Inferior parietal cortex (tissue), 1 donor: ENCODE results near the gene STX11.

ENCODE experiments used
- DNase-seq: peaks from one replicate; pipeline ENCODE4 v3.0.0-alpha.2; 2016; ENCODE audit errors: extremely low spot score

STX11 gene

DNA sequence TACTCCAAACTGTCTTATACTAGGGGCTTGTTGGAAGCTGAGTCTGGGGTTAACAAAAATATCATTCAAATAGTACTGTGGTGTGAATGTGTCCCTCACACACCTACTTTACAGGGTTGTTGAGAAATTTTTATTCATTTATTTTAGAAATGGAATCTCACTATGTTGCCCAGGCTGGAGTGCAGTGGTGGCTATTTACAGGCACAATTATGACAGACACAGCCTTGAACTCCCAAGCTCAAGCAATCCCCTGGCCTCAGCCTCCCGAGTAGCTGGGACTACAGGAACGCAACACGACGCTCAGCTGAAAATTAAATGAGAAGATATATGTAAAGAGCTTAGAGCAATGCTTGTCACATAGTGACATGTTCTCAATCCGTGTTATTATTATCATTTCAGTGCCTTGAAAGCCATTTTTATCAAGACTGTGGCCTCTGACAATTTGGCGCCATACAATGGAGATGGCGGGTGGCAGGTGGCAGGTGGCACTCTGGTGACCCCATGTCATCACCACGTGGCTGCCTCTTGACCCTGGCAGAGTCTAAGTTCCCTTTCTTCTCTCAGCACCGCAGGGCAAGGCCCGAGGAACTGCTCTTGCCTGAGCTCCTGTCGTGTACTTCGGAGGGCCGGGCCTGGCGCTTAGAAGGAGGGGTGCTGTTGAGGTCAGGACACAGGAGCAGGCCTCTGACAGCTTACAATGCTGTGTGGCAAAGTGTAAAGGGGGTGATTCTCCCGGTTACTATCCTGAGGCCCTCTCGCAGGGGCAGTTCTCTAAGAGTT, 64.5 kb downstream of the STX11 start:
- no peak for DNase-seq

- DNase-seq = peak; percentile 32
These were observed 65.2 kb downstream of the STX11 start for GRCh38 chr6:144215402-144215931.

- DNase-seq = peak; percentile 96
These were observed 65.8 kb downstream of the STX11 start for GRCh38 chr6:144215932-144216667.

DNA sequence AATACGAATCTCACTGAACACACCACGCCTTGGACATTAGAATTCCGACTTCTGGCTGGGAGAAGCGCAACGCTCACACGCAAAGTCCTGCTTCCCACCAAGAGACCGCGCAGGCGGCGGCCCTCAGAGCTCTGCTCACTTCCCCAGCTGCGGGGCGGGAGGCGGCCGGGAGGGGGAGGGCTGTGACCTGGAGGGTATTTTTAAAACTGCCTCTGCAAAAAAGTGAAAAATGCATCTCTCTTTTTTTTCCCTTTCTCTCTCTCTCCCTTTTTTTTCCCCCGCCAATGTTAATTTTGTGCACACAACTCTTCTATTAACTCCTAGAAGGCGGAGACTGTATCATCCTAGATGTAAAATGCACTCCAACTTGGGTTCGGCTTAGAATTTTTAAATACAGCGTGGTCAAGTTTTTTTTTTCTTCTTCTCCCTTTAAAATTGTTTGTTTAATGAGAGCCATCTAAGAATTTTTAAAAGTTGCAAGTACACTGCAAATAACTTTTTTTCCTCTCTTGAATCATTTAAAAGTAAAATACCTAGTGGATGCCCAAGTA, 66.4 kb downstream of the STX11 start:
- no peak for DNase-seq

DNA sequence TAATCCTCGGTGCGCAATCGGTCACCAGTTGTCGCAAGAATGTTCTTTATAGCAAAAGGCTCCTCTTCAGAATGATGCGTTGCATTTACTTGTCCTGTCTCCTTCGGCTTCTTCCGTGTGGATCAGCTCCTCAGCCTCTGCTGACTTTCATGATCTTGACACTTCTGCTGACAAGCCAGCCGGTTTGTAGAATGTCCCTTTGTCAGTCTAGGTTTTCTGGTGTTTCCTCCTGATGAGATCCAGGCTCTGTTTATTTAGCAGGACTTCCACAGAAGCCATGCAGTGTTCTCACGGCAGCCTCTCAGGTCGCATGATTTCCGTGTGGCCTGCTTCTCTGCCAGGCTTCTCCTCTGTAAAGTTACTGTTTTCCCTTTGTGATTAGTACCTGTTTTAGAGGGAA, 66.9 kb downstream of the STX11 start:
- peak; percentile 26 for DNase-seq

GRCh38 chr6:144217797-144218196, 67.5 kb downstream of the STX11 start:
- no peak for DNase-seq

DNA sequence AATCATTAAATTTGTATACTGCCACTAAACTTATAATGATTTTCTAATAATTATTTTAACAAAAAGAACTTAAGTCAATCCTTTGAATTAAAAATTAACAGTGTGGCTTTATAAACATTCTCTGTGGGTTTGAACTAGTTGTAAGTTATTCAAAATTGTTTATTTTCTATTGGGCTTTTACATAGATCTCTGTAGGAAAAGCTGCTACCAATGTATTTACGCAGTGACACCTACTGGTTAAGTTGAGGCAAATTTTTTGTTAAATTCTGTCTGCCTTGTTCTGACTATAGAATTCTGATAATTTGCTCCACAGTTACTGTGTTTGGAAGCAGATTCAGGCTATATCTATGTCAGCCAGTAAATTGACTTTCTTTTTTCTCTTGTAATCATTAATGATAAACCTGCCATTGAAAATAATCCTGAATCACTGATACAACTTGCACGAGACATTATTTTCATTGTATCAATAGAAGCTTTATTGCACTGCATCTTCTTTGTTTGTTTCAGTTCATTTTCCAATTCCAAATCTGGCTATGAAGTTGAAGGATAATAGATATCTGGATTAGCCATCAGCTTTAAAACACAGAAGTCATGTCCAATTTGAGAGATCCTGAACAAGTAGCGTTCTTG, 68.9 kb downstream of the STX11 start:
- peak; percentile 63 for DNase-seq

GRCh38 chr6:144220031-144220790, 69.9 kb downstream of the STX11 start:
- no peak for DNase-seq

DNA sequence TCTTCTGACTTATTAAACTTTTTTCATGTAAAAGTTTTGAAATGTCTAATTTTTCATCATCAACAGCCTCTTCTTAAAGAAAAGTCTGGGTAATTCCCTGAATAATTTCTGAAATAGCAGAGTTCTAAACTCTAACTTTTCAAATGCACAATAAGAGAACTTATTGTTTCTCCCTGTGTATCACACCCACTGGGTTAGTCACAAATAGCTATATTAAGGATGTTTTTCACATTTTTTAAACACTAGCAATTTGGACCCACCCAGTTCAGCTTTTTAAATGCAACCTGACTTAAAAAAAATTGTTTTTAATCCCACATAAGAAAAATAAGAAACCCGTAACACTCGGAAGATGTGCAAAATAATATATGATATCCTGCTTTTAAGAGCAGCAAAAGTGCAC, 73.4 kb downstream of the STX11 start:
- no peak for DNase-seq

DNA sequence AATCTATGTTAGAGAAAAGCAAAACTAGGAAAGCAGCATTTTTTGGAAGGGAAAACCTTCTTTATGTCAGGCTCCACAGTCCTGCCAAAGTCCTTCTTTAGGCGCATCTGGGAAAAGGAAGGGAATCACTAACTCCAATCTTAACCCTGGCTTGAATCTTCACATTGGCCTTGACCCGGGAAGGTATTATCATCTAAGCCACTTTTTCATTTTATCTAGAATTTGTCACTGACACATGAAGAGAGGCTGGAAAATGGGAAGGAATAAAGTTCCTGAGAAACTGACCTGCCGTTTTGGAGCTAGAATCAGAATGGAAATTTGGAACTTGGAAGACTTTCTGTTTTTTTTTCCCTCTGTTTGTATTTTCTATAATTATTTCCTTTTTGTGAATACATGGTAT, 81.4 kb downstream of the STX11 start:
- no peak for DNase-seq

DNA sequence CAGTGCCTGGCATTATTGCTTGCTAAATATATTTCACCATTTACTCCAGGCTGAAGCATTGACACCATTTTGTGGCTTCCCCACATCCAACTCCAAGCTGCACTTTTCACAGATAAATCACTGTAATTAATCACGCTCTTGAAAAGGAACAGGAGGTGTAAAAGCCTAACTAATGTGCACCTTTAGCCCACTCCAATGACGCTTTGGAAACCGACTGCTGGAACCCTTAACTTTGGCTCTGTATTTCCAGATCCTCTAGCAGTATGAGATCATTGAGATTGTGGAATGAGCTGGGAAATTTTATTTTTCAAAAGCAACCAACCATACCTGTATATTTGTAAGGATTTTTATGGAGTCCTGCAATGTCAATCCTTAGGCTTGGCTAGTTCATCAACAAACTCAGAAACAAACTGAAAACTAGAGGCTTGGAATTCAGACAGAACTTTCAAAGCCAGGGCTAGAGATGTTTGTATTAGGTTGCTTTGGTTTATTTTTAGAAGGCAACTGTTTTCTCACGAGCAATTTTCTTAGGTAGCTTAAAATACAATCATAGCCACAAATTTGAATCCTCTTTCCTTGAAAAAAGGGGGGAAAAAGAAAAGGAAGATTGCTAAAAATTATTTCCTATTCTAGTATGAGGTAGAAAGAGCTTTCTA, 82.0 kb downstream of the STX11 start:
- DNase-seq = no peak

GRCh38 chr6:144232832-144233230, 82.5 kb downstream of the STX11 start:
- no peak for DNase-seq

DNA sequence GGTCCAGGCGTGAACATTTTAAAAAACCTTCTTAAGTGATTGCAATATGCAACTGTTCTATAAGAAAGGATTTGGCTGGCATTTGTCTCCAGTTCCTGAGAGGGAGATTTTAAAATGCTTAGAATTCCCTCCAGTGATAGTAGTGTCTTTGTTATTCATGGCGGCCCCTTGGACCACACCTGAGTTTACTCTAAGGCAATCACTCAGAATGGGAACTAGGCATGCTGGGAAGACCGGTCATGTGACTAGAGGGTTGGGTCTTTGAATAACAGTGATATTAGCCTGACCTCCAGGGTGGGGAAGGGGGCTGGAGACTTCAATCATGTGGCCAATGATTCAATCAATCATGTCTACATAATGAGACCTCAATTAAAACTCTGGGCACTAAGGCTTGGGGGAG, 84.1 kb downstream of the STX11 start:
- DNase-seq = no peak

DNA sequence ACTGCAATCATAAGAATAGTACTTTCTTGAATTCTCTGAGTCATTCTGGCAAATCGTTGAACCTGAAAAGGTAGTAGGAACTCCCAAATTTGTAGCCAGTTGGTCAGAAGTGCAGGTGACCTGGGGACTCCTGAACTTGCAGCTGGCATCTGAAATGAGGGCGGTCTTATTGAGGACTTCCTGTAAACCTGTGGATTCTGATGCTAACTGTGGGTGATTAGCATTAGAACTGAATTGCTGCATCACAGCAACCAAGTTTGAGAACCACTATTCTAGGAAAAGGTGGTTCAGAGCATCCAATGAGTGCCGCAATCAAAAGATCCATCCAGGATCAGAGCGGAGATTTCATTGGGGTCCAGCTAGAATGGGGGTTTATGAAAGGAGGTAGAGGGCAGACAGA, 84.6 kb downstream of the STX11 start:
- DNase-seq = no peak
